Neuronal stem cell (in vitro differentiated cells): Measurements from ENCODE around the gene EXT2.

Experiments
- DNase-seq: peaks from one replicate; pipeline ENCODE4 v3.0.0-alpha.2; 2013; ENCODE audit warnings: low spot score
- H2AFZ ChIP-seq: one replicate; pipeline ENCODE4 v1.6.1; 2013; ENCODE audit warnings: mild to moderate bottlenecking, low read length, inconsistent platforms
- H2AK5ac ChIP-seq: 2 replicates; pipeline ENCODE4 v1.6.1; 2013; ENCODE audit warnings: low read depth, mild to moderate bottlenecking, inconsistent platforms, low read length, moderate library complexity, mixed read lengths
- H2BK120ac ChIP-seq: 2 replicates; pipeline ENCODE4 v1.6.1; 2013; ENCODE audit warnings: low read depth, mild to moderate bottlenecking, inconsistent platforms, low read length, moderate library complexity, mixed read lengths
- H2BK12ac ChIP-seq: one replicate; pipeline ENCODE4 v1.6.1; 2013; ENCODE audit warnings: low read length, inconsistent platforms
- H2BK15ac ChIP-seq: 2 replicates; pipeline ENCODE4 v1.6.1; 2013; ENCODE audit warnings: mild to moderate bottlenecking, low read length, inconsistent platforms, mixed read lengths
- H2BK5ac ChIP-seq: one replicate; pipeline ENCODE4 v1.6.1; 2013; ENCODE audit warnings: inconsistent platforms, mild to moderate bottlenecking, low read length, moderate library complexity
- H3K14ac ChIP-seq: one replicate; pipeline ENCODE4 v1.6.1; 2013; ENCODE audit warnings: low read length, inconsistent platforms
- H3K18ac ChIP-seq: 2 replicates; pipeline ENCODE4 v1.6.1; 2013; ENCODE audit warnings: low read length, inconsistent platforms
- H3K23ac ChIP-seq: 2 replicates; pipeline ENCODE4 v1.6.1; 2013; ENCODE audit warnings: low read depth, mild to moderate bottlenecking, mixed read lengths, low read length, inconsistent platforms; ENCODE audit not compliant: poor library complexity
- H3K27ac ChIP-seq: replicated peaks from 3 replicates; pipeline ENCODE4 v1.5.1; 2013; ENCODE audit warnings: low read length, inconsistent platforms
- H3K27me3 ChIP-seq, 3 experiments: 2 replicates each; pipeline ENCODE4 v1.6.1; 2013; ENCODE audit warnings: low read length in 3 of 3, mild to moderate bottlenecking in 2 of 3, inconsistent platforms in 1 of 3, low read depth in 1 of 3, mixed read lengths in 1 of 3, moderate library complexity in 1 of 3; ENCODE audit not compliant: control insufficient read depth in 3 of 3, insufficient read depth in 3 of 3
- H3K36me3 ChIP-seq, 2 donors: replicated peaks in 1 of 2; 2 replicates each; pipeline ENCODE4 v1.6.1; 2013; ENCODE audit warnings: low read length in 2 of 2; ENCODE audit not compliant: control insufficient read depth in 2 of 2, insufficient read depth in 2 of 2
- H3K4ac ChIP-seq: 2 replicates; pipeline ENCODE4 v1.6.1; 2013; ENCODE audit warnings: inconsistent platforms, mild to moderate bottlenecking, low read length, moderate library complexity
- H3K4me1 ChIP-seq, 2 donors: 1 replicate in 1 of 2; 2 replicates in 1 of 2; pipeline ENCODE4 v1.6.1; 2013; ENCODE audit warnings: low read length in 2 of 2, low read depth in 1 of 2; ENCODE audit not compliant: control insufficient read depth in 2 of 2, insufficient read depth in 1 of 2
- H3K4me2 ChIP-seq: one replicate; pipeline ENCODE4 v1.6.1; 2013; ENCODE audit warnings: mild to moderate bottlenecking, low read length, inconsistent platforms; ENCODE audit not compliant: insufficient read depth, poor library complexity, severe bottlenecking
- H3K4me3 ChIP-seq, 2 donors: 2 replicates each; pipeline ENCODE4 v1.5.1; 2013; ENCODE audit warnings: low read length in 2 of 2, mild to moderate bottlenecking in 2 of 2, inconsistent platforms in 1 of 2, moderate library complexity in 1 of 2
- H3K79me1 ChIP-seq: one replicate; pipeline ENCODE4 v1.6.1; 2013; ENCODE audit warnings: low read depth, mild to moderate bottlenecking, inconsistent platforms, low read length, moderate library complexity
- H3K9ac ChIP-seq: one replicate; pipeline ENCODE4 v1.6.1; 2013; ENCODE audit warnings: mild to moderate bottlenecking, low read depth, low read length, inconsistent platforms; ENCODE audit not compliant: poor library complexity
- H3K9me3 ChIP-seq, 2 donors: replicated peaks in 1 of 2; 2 replicates each; pipeline versions ENCODE3 to v1.6.1; 2013; ENCODE audit warnings: low read length in 2 of 2, mild to moderate bottlenecking in 2 of 2, inconsistent platforms in 1 of 2, low read depth in 1 of 2, mixed read lengths in 1 of 2, moderate library complexity in 1 of 2; ENCODE audit not compliant: control insufficient read depth in 2 of 2, insufficient read depth in 1 of 2
- H4K8ac ChIP-seq: one replicate; pipeline ENCODE4 v1.6.1; 2013; ENCODE audit warnings: low read depth, mild to moderate bottlenecking, inconsistent platforms, low read length, moderate library complexity
- H4K91ac ChIP-seq: one replicate; pipeline ENCODE4 v1.6.1; 2013; ENCODE audit warnings: low read length, low read depth, mild to moderate bottlenecking, inconsistent platforms; ENCODE audit not compliant: poor library complexity
- WGBS, 2 donors: extraction: QIAGEN DNeasy Blood & Tissue Kit; methylation state at CpG; one replicate each; pipeline ENCODE4 v1.1.7; 2013; ENCODE audit warnings: missing lambda C conversion rate in 2 of 2, mixed read lengths in 1 of 2; ENCODE audit not compliant: insufficient read length in 2 of 2, insufficient replicate concordance in 1 of 2; ENCODE audit errors: extremely low coverage in 2 of 2; 5-methylcytosine and 5-hydroxymethylcytosine counted together

The EXT2 gene

GRCh38 chr11:44237156-44237555 lies 141.7 kb downstream of the EXT2 start:
- no peak overlapping the region for H2AK5ac ChIP-seq
- no peak for DNase-seq
- no peak overlapping the region for H3K18ac ChIP-seq
- H2BK15ac ChIP-seq: no peak overlapping the region
- no peak overlapping the region for H3K4ac ChIP-seq
- no peak overlapping the region for H2BK120ac ChIP-seq
- peaks cover 3 to 22% of the 10 kb centered on the region in 2 donors for H3K36me3 ChIP-seq
- H3K9ac ChIP-seq: no peak overlapping the region
- H3K4me2 ChIP-seq: no peak overlapping the region
- H3K9me3 ChIP-seq: no peaks in the 10 kb centered on the region
- peaks cover 0 to 4% of the 10 kb centered on the region in 2 donors for H3K4me1 ChIP-seq
- H3K14ac ChIP-seq: no peak overlapping the region
- no peak overlapping the region for H3K23ac ChIP-seq
- no peak overlapping the region for H3K4me3 ChIP-seq
- H3K27ac ChIP-seq: no peak overlapping the region
- H2BK12ac ChIP-seq: no peak overlapping the region
- no peak overlapping the region for H4K91ac ChIP-seq
- no peak overlapping the region for H2BK5ac ChIP-seq
- no peaks in the 10 kb centered on the region for H3K27me3 ChIP-seq
- H2AFZ ChIP-seq: no peak overlapping the region
- no peak overlapping the region for H4K8ac ChIP-seq
- no peaks in the 10 kb centered on the region for H3K79me1 ChIP-seq
- WGBS, 2 donors: no CpG with 5 or more reads among the region's 1 CpG

GRCh38 chr11:44241851-44242250 lies 146.4 kb downstream of the EXT2 start:
- no peak overlapping the region for H3K27ac ChIP-seq
- H3K9ac ChIP-seq: no peak overlapping the region
- H3K23ac ChIP-seq: no peak overlapping the region
- peak overlapping the region; percentile 69 for H3K18ac ChIP-seq
- no peak overlapping the region for H4K8ac ChIP-seq
- H3K4ac ChIP-seq: no peak overlapping the region
- H2BK120ac ChIP-seq: no peak overlapping the region
- no peak for DNase-seq
- H3K36me3 ChIP-seq: peaks cover 0 to 11% of the 10 kb centered on the region in 2 donors
- H2BK12ac ChIP-seq: no peak overlapping the region
- H2AFZ ChIP-seq: no peak overlapping the region
- H3K14ac ChIP-seq: no peak overlapping the region
- no peaks in the 10 kb centered on the region for H3K27me3 ChIP-seq
- no peak overlapping the region for H3K4me3 ChIP-seq
- H2AK5ac ChIP-seq: no peak overlapping the region
- WGBS, 2 donors: no CpG with 5 or more reads among the region's 6 CpGs
- H3K4me1 ChIP-seq: peaks cover 13 to 23% of the 10 kb centered on the region in 2 donors
- no peaks in the 10 kb centered on the region for H3K79me1 ChIP-seq
- no peaks in the 10 kb centered on the region for H3K9me3 ChIP-seq
- H2BK15ac ChIP-seq: no peak overlapping the region
- H2BK5ac ChIP-seq: no peak overlapping the region
- H3K4me2 ChIP-seq: no peak overlapping the region
- H4K91ac ChIP-seq: no peak overlapping the region

GRCh38 chr11:44243086-44243485 lies 147.6 kb downstream of the EXT2 start:
- no peak overlapping the region for H3K4me3 ChIP-seq
- H3K27ac ChIP-seq: peak overlapping the region; percentile 82
- DNase-seq: peak; percentile 6
- peak overlapping the region; percentile 20 for H2BK120ac ChIP-seq
- H3K9me3 ChIP-seq: no peaks in the 10 kb centered on the region
- peak overlapping the region; percentile 13 for H3K4me2 ChIP-seq
- WGBS, 2 donors: no CpG with 5 or more reads among the region's 5 CpGs
- peak overlapping the region; percentile 22 for H2AK5ac ChIP-seq
- H2BK12ac ChIP-seq: no peak overlapping the region
- peak overlapping the region; percentile 74 for H3K18ac ChIP-seq
- peak overlapping the region; percentile 94 for H4K91ac ChIP-seq
- no peak overlapping the region for H2BK15ac ChIP-seq
- H3K23ac ChIP-seq: no peak overlapping the region
- peaks cover 0 to 5% of the 10 kb centered on the region in 2 donors for H3K36me3 ChIP-seq
- no peak overlapping the region for H3K9ac ChIP-seq
- H2BK5ac ChIP-seq: no peak overlapping the region
- no peak overlapping the region for H3K4ac ChIP-seq
- peaks cover 13 to 23% of the 10 kb centered on the region in 2 donors for H3K4me1 ChIP-seq
- no peaks in the 10 kb centered on the region for H3K27me3 ChIP-seq
- no peak overlapping the region for H3K14ac ChIP-seq
- no peak overlapping the region for H4K8ac ChIP-seq
- no peak overlapping the region for H2AFZ ChIP-seq
- H3K79me1 ChIP-seq: no peaks in the 10 kb centered on the region

- no peak overlapping the region for H3K4me3 ChIP-seq
- WGBS, 2 donors: no CpG with 5 or more reads among the region's 6 CpGs
- peak overlapping the region; percentile 4 for H2BK120ac ChIP-seq
- H4K8ac ChIP-seq: no peak overlapping the region
- peaks cover 0 to 5% of the 10 kb centered on the region in 2 donors for H3K36me3 ChIP-seq
- H3K18ac ChIP-seq: peak overlapping the region; percentile 73
- peak overlapping the region; percentile 22 for H4K91ac ChIP-seq
- peak; percentile 75 for DNase-seq
- H2AFZ ChIP-seq: no peak overlapping the region
- H3K23ac ChIP-seq: no peak overlapping the region
- H3K9me3 ChIP-seq: no peaks in the 10 kb centered on the region
- peaks cover 13 to 23% of the 10 kb centered on the region in 2 donors for H3K4me1 ChIP-seq
- no peak overlapping the region for H3K14ac ChIP-seq
- H3K4me2 ChIP-seq: peak overlapping the region; percentile 31
- H3K27ac ChIP-seq: peak overlapping the region; percentile 86
- no peak overlapping the region for H3K9ac ChIP-seq
- no peak overlapping the region for H3K4ac ChIP-seq
- peak overlapping the region; percentile 26 for H2AK5ac ChIP-seq
- no peak overlapping the region for H2BK12ac ChIP-seq
- no peaks in the 10 kb centered on the region for H3K27me3 ChIP-seq
- H2BK5ac ChIP-seq: no peak overlapping the region
- H2BK15ac ChIP-seq: no peak overlapping the region
- H3K79me1 ChIP-seq: no peaks in the 10 kb centered on the region
These were observed 148.3 kb downstream of the EXT2 start for GRCh38 chr11:44243595-44244343.
